Measurements from ENCODE around the gene MREG. TPM values are rescaled to one million over a fixed set of nuclear protein-coding genes. Genes with fewer than 3 reads are reported as not detected.
A peak's percentile ranks its signal among the peaks of the same experiment; 100 is the strongest.

The MREG gene, protein sequence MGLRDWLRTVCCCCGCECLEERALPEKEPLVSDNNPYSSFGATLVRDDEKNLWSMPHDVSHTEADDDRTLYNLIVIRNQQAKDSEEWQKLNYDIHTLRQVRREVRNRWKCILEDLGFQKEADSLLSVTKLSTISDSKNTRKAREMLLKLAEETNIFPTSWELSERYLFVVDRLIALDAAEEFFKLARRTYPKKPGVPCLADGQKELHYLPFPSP
- total RNA-seq (1 to 10 TPM; 2.4 to 3.0 TPM), polyA plus RNA-seq (1 to 10 TPM in 1 of 2 donors, under 1 TPM in 1; 0.87 to 3.1 TPM)

DNA sequence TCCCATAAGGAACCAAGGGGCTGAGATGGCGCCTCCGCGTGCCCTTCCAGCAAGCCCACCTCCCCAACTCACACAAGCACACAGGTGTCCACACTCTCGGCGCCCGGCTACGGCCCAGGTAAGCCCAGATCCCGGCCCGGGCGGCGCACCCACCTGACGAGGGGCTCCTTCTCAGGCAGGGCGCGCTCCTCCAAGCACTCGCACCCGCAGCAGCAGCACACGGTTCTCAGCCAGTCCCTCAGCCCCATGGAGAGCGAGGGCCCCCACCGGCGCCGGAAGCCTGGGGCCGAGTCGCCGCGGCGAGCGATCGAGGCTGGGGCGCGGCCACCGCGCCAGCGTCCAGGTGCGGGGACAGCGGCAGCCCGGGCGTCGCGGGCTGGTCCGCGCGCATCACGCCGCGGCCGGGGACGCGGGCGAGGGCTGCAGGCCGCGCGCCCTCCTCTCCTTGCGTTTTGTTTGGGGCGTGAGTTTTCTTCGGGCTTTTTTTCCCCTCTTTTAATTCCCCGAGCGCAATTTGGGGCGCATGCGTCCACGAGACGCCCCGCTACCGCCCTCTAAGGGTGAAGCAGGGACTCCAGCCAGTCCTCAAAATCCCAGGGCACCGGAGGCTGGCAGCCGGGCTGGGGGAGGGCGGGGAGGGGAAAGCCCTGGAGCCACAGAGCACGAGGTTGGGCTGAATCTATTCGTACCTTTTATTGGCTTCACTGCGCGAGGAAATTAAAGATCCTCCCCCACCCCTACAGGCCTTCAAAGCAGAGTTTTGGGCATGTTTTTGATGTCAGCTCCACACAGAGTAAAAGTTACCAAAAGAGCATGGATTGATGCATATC lies at the start of gene MREG:
Gene MREG, minus strand, starts transcription at position 472 of the 830 bp plus-strand sequence. Its CDS starts 224 bp downstream, at position 248.
- Histone ChIP-seq H3K36me3 (ENCODE audit: control insufficient read depth in 4 of 4, insufficient read depth in 3 of 4, low read depth in 1 of 4, low read length in 3 of 4) (peaks cover 0 to 8% (median 4%) of the 10 kb centered on the region in 4 donors), H3K4me1 (ENCODE audit: control insufficient read depth in 4 of 4, insufficient read depth in 4 of 4, low read length in 3 of 4) (peaks cover 5 to 22% (median 14%) of the 10 kb centered on the region in 4 donors), H3K27me3 (ENCODE audit: control insufficient read depth in 4 of 4, insufficient read depth in 4 of 4, low read length in 3 of 4) (no peaks in the 10 kb centered on the region), H3K9ac (ENCODE audit: low read depth in 1 of 2, low read length in 2 of 2) (no peak within 1 kb of the TSS), H3K4me3 (ENCODE audit: low read depth in 1 of 3, low read length in 3 of 3) (peak within 1 kb of the TSS in 2 of 3 donors; percentile 41 to 60), H3K27ac (ENCODE audit: low read depth in 1 of 2, low read length in 2 of 2) (peak within 1 kb of the TSS; percentile 65 to 71), H3K9me3 (ENCODE audit: control insufficient read depth in 4 of 4, low read length in 3 of 4) (no peaks in the 10 kb centered on the region)
- TF ChIP-seq RAD21 (IDR thresholded peaks at IDR 0.05) (peak in 1 of 2 donors; percentile 54), RXRA (IDR thresholded peaks at IDR 0.05) (peak in 1 of 2 donors; percentile 32), EGR1 (IDR thresholded peaks at IDR 0.05; ENCODE audit: low read depth in 2 of 2) (no peak)
- TF ChIP-seq, protein P1, sequence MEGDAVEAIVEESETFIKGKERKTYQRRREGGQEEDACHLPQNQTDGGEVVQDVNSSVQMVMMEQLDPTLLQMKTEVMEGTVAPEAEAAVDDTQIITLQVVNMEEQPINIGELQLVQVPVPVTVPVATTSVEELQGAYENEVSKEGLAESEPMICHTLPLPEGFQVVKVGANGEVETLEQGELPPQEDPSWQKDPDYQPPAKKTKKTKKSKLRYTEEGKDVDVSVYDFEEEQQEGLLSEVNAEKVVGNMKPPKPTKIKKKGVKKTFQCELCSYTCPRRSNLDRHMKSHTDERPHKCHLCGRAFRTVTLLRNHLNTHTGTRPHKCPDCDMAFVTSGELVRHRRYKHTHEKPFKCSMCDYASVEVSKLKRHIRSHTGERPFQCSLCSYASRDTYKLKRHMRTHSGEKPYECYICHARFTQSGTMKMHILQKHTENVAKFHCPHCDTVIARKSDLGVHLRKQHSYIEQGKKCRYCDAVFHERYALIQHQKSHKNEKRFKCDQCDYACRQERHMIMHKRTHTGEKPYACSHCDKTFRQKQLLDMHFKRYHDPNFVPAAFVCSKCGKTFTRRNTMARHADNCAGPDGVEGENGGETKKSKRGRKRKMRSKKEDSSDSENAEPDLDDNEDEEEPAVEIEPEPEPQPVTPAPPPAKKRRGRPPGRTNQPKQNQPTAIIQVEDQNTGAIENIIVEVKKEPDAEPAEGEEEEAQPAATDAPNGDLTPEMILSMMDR (IDR thresholded peaks at IDR 0.05; ENCODE audit: low read depth, low read length, missing input control) = peak; percentile 52
- peak; percentile 79 for DNase-seq (ENCODE audit: low spot score)
- 30% methylated on average over 70 of the region's 70 CpGs for WGBS

DNA sequence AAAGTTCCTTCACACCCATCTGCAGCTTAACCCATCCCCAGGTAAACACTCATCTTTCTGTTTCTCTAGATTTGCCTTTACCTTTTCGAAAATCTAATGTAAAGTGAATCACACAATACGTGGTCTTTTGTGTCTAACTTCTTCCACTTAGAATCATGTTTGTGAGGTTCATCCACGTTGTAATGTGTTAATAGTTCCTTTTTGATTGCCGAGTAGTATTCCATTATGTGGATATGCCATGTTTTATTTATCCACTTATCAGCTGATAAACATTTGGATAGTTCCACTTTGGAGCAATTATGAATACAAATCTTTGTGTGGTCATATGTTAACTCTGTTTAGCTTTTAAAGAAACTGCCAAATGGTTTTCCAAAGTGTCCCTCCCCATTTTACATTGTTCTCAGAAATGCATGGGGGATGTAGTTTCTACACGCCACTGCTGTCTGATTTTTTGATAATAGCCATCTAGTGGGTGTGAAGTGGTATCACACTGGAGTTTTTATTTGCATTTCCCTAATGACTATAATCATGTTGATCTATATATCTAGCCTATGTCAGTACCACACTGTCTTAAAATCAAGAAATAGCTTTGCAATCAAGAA lies 46.0 kb upstream of the MREG start:
- 95% methylated on average over 5 of the region's 5 CpGs for WGBS
- no peak overlapping the region for H3K4me3 ChIP-seq (ENCODE audit: low read depth in 1 of 3, low read length in 3 of 3)
- H3K9ac ChIP-seq (ENCODE audit: low read depth in 1 of 2, low read length in 2 of 2) = no peak overlapping the region
- no peaks in the 10 kb centered on the region for H3K9me3 ChIP-seq (ENCODE audit: control insufficient read depth in 4 of 4, low read length in 3 of 4)
- peaks cover 0 to 38% (median 22%) of the 10 kb centered on the region in 4 donors for H3K4me1 ChIP-seq (ENCODE audit: control insufficient read depth in 4 of 4, insufficient read depth in 4 of 4, low read length in 3 of 4)
- TF ChIP-seq, protein P2, sequence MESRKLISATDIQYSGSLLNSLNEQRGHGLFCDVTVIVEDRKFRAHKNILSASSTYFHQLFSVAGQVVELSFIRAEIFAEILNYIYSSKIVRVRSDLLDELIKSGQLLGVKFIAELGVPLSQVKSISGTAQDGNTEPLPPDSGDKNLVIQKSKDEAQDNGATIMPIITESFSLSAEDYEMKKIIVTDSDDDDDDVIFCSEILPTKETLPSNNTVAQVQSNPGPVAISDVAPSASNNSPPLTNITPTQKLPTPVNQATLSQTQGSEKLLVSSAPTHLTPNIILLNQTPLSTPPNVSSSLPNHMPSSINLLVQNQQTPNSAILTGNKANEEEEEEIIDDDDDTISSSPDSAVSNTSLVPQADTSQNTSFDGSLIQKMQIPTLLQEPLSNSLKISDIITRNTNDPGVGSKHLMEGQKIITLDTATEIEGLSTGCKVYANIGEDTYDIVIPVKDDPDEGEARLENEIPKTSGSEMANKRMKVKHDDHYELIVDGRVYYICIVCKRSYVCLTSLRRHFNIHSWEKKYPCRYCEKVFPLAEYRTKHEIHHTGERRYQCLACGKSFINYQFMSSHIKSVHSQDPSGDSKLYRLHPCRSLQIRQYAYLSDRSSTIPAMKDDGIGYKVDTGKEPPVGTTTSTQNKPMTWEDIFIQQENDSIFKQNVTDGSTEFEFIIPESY (IDR thresholded peaks at IDR 0.05) = no peak
- TF ChIP-seq FOXA2 (IDR thresholded peaks at IDR 0.05) (no peak), NR2F2 (IDR thresholded peaks at IDR 0.05) (no peak), RXRA (IDR thresholded peaks at IDR 0.05) (no peak), RAD21 (IDR thresholded peaks at IDR 0.05) (peak in 1 of 2 donors; percentile 26)
- DNase-seq (ENCODE audit: low spot score) = no peak
- no peaks in the 10 kb centered on the region for H3K27me3 ChIP-seq (ENCODE audit: control insufficient read depth in 4 of 4, insufficient read depth in 4 of 4, low read length in 3 of 4)
- H3K36me3 ChIP-seq (ENCODE audit: control insufficient read depth in 4 of 4, insufficient read depth in 3 of 4, low read depth in 1 of 4, low read length in 3 of 4) = peaks cover 0 to 25% (median 16%) of the 10 kb centered on the region in 4 donors
- no peak overlapping the region for H3K27ac ChIP-seq (ENCODE audit: low read depth in 1 of 2, low read length in 2 of 2)

DNA sequence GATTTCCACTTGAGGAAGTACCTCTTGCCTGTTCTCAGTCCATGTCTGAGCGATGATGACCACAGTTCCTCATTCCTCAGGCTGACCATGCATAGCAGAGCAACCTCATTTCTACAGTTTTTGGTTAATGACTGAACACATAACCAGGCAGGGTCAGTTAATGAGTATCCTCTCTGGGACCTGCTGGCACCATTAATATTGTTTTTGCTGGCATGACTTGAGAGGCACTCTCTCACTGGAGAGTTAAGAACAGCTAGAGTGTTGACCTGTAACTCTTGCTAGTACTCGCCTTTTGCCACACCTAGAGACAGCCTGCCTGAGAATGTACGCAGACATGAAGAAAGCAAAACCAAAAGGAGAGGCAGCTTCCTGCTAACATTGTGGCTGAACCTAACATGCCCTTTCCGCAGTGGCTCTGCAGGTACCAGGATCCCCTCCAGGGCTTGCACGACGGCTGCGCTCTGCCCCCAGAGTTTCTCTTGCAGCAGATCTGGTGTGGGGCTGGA lies 44.4 kb upstream of the MREG start:
- Histone ChIP-seq H3K27ac (ENCODE audit: low read depth in 1 of 2, low read length in 2 of 2) (peak overlapping the region; percentile 62 to 70), H3K36me3 (ENCODE audit: control insufficient read depth in 4 of 4, insufficient read depth in 3 of 4, low read depth in 1 of 4, low read length in 3 of 4) (peaks cover 0 to 17% (median 11%) of the 10 kb centered on the region in 4 donors), H3K4me3 (ENCODE audit: low read depth in 1 of 3, low read length in 3 of 3) (peak overlapping the region in 2 of 3 donors; percentile 9 to 12), H3K9ac (ENCODE audit: low read depth in 1 of 2, low read length in 2 of 2) (peak overlapping the region in 1 of 2 donors; percentile 37), H3K27me3 (ENCODE audit: control insufficient read depth in 4 of 4, insufficient read depth in 4 of 4, low read length in 3 of 4) (no peaks in the 10 kb centered on the region), H3K9me3 (ENCODE audit: control insufficient read depth in 4 of 4, low read length in 3 of 4) (no peaks in the 10 kb centered on the region), H3K4me1 (ENCODE audit: control insufficient read depth in 4 of 4, insufficient read depth in 4 of 4, low read length in 3 of 4) (peaks cover 0 to 38% (median 22%) of the 10 kb centered on the region in 4 donors)
- no peak for DNase-seq (ENCODE audit: low spot score)
- WGBS = 23% methylated on average over 7 of the region's 7 CpGs
- TF ChIP-seq FOXA2 (IDR thresholded peaks at IDR 0.05) (peak; percentile 41), FOXA1 (IDR thresholded peaks at IDR 0.05) (peak; percentile 60), RAD21 (IDR thresholded peaks at IDR 0.05) (peak; percentile 49 to 54), NR2F2 (IDR thresholded peaks at IDR 0.05) (peak; percentile 20), JUND (IDR thresholded peaks at IDR 0.05) (peak; percentile 57 to 89), SP1 (IDR thresholded peaks at IDR 0.05) (peak; percentile 92), GABPA (IDR thresholded peaks at IDR 0.05 in 1 of 2, conservative IDR thresholded peaks at IDR 0.05 in 1 of 2) (peak in 1 of 2 donors; percentile 19), YY1 (IDR thresholded peaks at IDR 0.05) (peak; percentile 88), HNF4G (IDR thresholded peaks at IDR 0.05) (peak; percentile 27), RXRA (IDR thresholded peaks at IDR 0.05) (peak; percentile 98 to 99), HNF4A (conservative IDR thresholded peaks at IDR 0.05) (peak; percentile 77 to 83)
- TF ChIP-seq, protein P3, sequence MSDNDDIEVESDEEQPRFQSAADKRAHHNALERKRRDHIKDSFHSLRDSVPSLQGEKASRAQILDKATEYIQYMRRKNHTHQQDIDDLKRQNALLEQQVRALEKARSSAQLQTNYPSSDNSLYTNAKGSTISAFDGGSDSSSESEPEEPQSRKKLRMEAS (IDR thresholded peaks at IDR 0.05) = peak; percentile 79
- TF ChIP-seq, protein P2 (IDR thresholded peaks at IDR 0.05) = peak; percentile 45
- TF ChIP-seq, protein P4, sequence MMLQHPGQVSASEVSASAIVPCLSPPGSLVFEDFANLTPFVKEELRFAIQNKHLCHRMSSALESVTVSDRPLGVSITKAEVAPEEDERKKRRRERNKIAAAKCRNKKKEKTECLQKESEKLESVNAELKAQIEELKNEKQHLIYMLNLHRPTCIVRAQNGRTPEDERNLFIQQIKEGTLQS (IDR thresholded peaks at IDR 0.05) = no peak

Measured in liver (tissue), 9 donors.